HepG2 (cell line): ENCODE measurements around the gene HSD11B1L. TPM values are rescaled to one million over a fixed set of nuclear protein-coding genes. Genes with fewer than 3 reads are reported as not detected.

ENCODE experiments used
- AFF4 ChIP-seq: sonication (generic); formaldehyde crosslinking; IDR thresholded peaks from 2 replicates; pipeline ENCODE4 v1.4.0; 2020; ENCODE audit warnings: missing genetic modification reagents
- ATF5 ChIP-seq: sonication (generic); formaldehyde crosslinking; IDR thresholded peaks from 2 replicates; pipeline ENCODE4 v1.4.0; 2020; ENCODE audit warnings: mild to moderate bottlenecking, low read depth, missing genetic modification reagents
- HNF1A ChIP-seq, 2 experiments: sonication (generic) in 1 of 2; formaldehyde crosslinking in 1 of 2; IDR thresholded peaks; 2 replicates each; pipeline versions ENCODE4 v1.4.0 to v1.6.1; 2016 to 2020; ENCODE audit warnings: borderline replicate concordance in 1 of 2, low read depth in 1 of 2, mild to moderate bottlenecking in 1 of 2, missing genetic modification reagents in 1 of 2
- PATZ1 ChIP-seq: sonication (generic); formaldehyde crosslinking; IDR thresholded peaks from 2 replicates; pipeline ENCODE4 v1.4.0; 2020; ENCODE audit warnings: missing genetic modification reagents
- RNF2 ChIP-seq: fragments of 450-650 bp; conservative IDR thresholded peaks from 2 replicates; pipeline ENCODE4 v1.6.1; 2016; ENCODE audit warnings: low read depth
- SAP130 ChIP-seq: IDR thresholded peaks from 2 replicates; pipeline ENCODE4 v1.6.1; 2016; ENCODE audit warnings: low read depth
- SIN3A ChIP-seq: IDR thresholded peaks from 2 replicates; pipeline ENCODE4 v1.6.1; 2011; ENCODE audit warnings: low read depth, mild to moderate bottlenecking, control low read depth, low read length, borderline replicate concordance
- TBX2 ChIP-seq: sonication (generic); formaldehyde crosslinking; IDR thresholded peaks from 2 replicates; pipeline ENCODE4 v1.5.0; 2020; ENCODE audit warnings: missing genetic modification reagents, mild to moderate bottlenecking, borderline replicate concordance
- TSC22D2 ChIP-seq: sonication (generic); formaldehyde crosslinking; IDR thresholded peaks from 2 replicates; pipeline ENCODE4 v1.5.1; 2020; ENCODE audit warnings: missing genetic modification reagents, mild to moderate bottlenecking, borderline replicate concordance
- ZFYVE20 ChIP-seq: sonication (generic); formaldehyde crosslinking; IDR thresholded peaks from 2 replicates; pipeline ENCODE4 v1.8.0; 2023; ENCODE audit warnings: low read depth, mild to moderate bottlenecking, moderate library complexity, missing genetic modification reagents, borderline replicate concordance
- ZNF30 ChIP-seq: sonication (generic); formaldehyde crosslinking; IDR thresholded peaks from 2 replicates; pipeline ENCODE4 v1.5.0; 2020; ENCODE audit warnings: mild to moderate bottlenecking, missing genetic modification reagents
- ZNF570 ChIP-seq: sonication (generic); formaldehyde crosslinking; IDR thresholded peaks from 2 replicates; pipeline ENCODE4 v1.4.0; 2020; ENCODE audit warnings: mild to moderate bottlenecking, missing genetic modification reagents, borderline replicate concordance
- ZNF619 ChIP-seq: sonication (generic); formaldehyde crosslinking; IDR thresholded peaks from 2 replicates; pipeline ENCODE4 v1.4.0; 2020; ENCODE audit warnings: mild to moderate bottlenecking, missing genetic modification reagents
- ZNF7 ChIP-seq: IDR thresholded peaks from 2 replicates; pipeline ENCODE4 v1.6.1; 2016; ENCODE audit warnings: missing biosample characterization, missing genetic modification reagents
- ZNF790 ChIP-seq: sonication (generic); formaldehyde crosslinking; IDR thresholded peaks from 2 replicates; pipeline ENCODE4 v1.8.0; 2022; ENCODE audit warnings: missing genetic modification reagents, mild to moderate bottlenecking, borderline replicate concordance
- polyA plus RNA-seq, 8 experiments: library from polyadenylated mRNA; depleted of rRNA in 3 of 8; stranded (reverse) in 7 of 8; unstranded in 1 of 8; fragments of >200 nt; fragmentation: Illumina TruSeq in 4 of 8; extraction: Trizol in 4 of 8; gene quantifications; 2 replicates each; pipeline versions ENCODE4 v1.2.1 to v1.2.3, GENCODE V29; 2011 to 2016; ENCODE audit warnings: low read depth in 4 of 8, missing spikeins in 1 of 8, mixed read lengths in 1 of 8; ENCODE audit not compliant: insufficient read depth in 1 of 8
- total RNA-seq, 5 experiments: library from RNA; depleted of rRNA; stranded (reverse); fragments of >200 nt; fragmentation: Illumina TruSeq; extraction: Trizol; gene quantifications; 2 replicates each; pipeline ENCODE4 v1.2.3, GENCODE V29; 2016; ENCODE audit warnings: low read depth in 1 of 5

The HSD11B1L gene
- total and polyA plus RNA-seq, 2 of the 13 experiments (the other 11 are each of a cell fraction or from before 2014, with no cell fraction given) = 2.8 to 3.9 TPM

GRCh38 chr19:5680437-5681368 lies at the start of gene HSD11B1L, which contains the start of gene MICOS13 (continued):
- no peak for TF ChIP-seq AFF4 (CRISPR knock-in tag)
- no peak for TF ChIP-seq ATF5 (CRISPR knock-in tag)
- TF ChIP-seq TSC22D2 (CRISPR knock-in tag) = no peak
- peak; percentile 47; the same call in 1 of the 2 replicates for TF ChIP-seq PATZ1 (CRISPR knock-in tag)
- TF ChIP-seq ZNF619 (CRISPR knock-in tag) = peak; percentile 34; the same call in 1 of the 2 replicates
- TF ChIP-seq SAP130 = peak; percentile 91
- no peak for TF ChIP-seq ZNF30 (CRISPR knock-in tag)
- no peak for TF ChIP-seq ZNF570 (CRISPR knock-in tag)
- no peak for TF ChIP-seq ZNF790 (CRISPR knock-in tag)
- peak; percentile 65; the same call in 1 of the 2 replicates for TF ChIP-seq TBX2 (CRISPR knock-in tag)
- peak; percentile 53; the same call in 1 of the 2 replicates for TF ChIP-seq SIN3A
- peak; percentile 59 for TF ChIP-seq HNF1A (IDR thresholded peaks at IDR 0.05; ENCODE audit: low read depth)
- peak; percentile 69; the same call in 1 of the 2 replicates for TF ChIP-seq HNF1A (CRISPR knock-in tag; IDR thresholded peaks at IDR 0.05; ENCODE audit: borderline replicate concordance)
- no peak for TF ChIP-seq ZNF7 (CRISPR knock-in tag)
- no peak for TF ChIP-seq ZFYVE20 (CRISPR knock-in tag)
- TF ChIP-seq RNF2 = no peak
